ENCODE data around the gene CALN1. TPM values are rescaled to one million over a fixed set of nuclear protein-coding genes. Genes with fewer than 3 reads are reported as not detected.

Gene CALN1
- total and polyA plus RNA-seq, 9 donors: under 0.01 to 0.18 (median 0.13) TPM; not detected in 2

- TF ChIP-seq EP300 (IDR thresholded peaks at IDR 0.05) (no peak), POLR2A (IDR thresholded peaks at IDR 0.05) (no peak), CTCF (IDR thresholded peaks at IDR 0.05) (no peak)
Measured at GRCh38 chr7:72118366-72118765, 293.8 kb downstream of the CALN1 start.

DNA sequence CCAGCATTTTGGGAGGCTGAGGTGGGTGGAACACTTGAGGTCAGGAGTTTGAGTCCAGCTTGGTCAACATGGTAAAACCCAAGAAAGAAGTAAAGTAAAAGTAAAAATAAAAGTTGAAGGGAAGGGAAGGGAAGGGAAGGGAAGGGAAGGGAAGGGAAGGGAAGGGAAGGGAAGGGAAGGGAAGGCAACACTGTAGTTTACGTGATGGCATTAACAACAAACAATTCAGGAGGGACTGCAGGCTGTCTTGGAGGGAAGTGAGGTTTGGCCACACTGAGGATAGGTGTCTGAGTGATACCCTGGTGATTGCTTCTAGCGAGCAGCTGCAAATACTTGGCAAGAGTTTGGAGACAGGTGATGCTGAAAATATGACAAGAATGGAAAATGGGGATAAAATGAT is 298.0 kb downstream of the CALN1 start:
- Histone ChIP-seq H3K27ac (no peak overlapping the region), H3K4me3 (no peak overlapping the region), H3K27me3 (no peaks in the 10 kb centered on the region), H3K4me1 (ENCODE audit: insufficient read depth) (no peaks in the 10 kb centered on the region), H3K36me3 (no peaks in the 10 kb centered on the region), H3K9me3 (no peaks in the 10 kb centered on the region)
- TF ChIP-seq EP300 (IDR thresholded peaks at IDR 0.05) (no peak), CTCF (IDR thresholded peaks at IDR 0.05) (no peak), POLR2A (IDR thresholded peaks at IDR 0.05) (no peak)
- intact Hi-C loops (cut with DNase I): no loop called here
- 51 to 85% (median 67%) methylated on average over 2 of the region's 2 CpGs for WGBS, 3 donors
- DNase-seq: no peak

More at GRCh38 chr7:72118366-72118765, 293.8 kb downstream of the CALN1 start:
- DNase-seq: no peak
- peaks cover 0 to 4% of the 10 kb centered on the region in 2 donors for H3K9me3 ChIP-seq
- intact Hi-C loops (cut with DNase I): no loop called here
- no peak overlapping the region for H3K27ac ChIP-seq
- H3K27me3 ChIP-seq: no peaks in the 10 kb centered on the region
- 72 to 89% (median 78%) methylated on average over 3 of the region's 3 CpGs for WGBS, 3 donors
- H3K4me3 ChIP-seq: no peak overlapping the region
- H3K36me3 ChIP-seq: no peaks in the 10 kb centered on the region
- H3K4me1 ChIP-seq (ENCODE audit: insufficient read depth): no peaks in the 10 kb centered on the region

- no peak for DNase-seq
- no peaks in the 10 kb centered on the region for H3K4me1 ChIP-seq (ENCODE audit: insufficient read depth)
- no peak overlapping the region for H3K4me3 ChIP-seq
- no peaks in the 10 kb centered on the region for H3K27me3 ChIP-seq
- WGBS, 3 donors: 33 to 43% (median 38%) methylated on average over 5 of the region's 5 CpGs
- H3K36me3 ChIP-seq: no peaks in the 10 kb centered on the region
- intact Hi-C loops (cut with DNase I): no loop called here
- H3K27ac ChIP-seq: no peak overlapping the region
- no peaks in the 10 kb centered on the region for H3K9me3 ChIP-seq
- TF ChIP-seq CTCF (IDR thresholded peaks at IDR 0.05) (no peak), POLR2A (IDR thresholded peaks at IDR 0.05) (no peak), EP300 (IDR thresholded peaks at IDR 0.05) (no peak)
Measured at GRCh38 chr7:72112992-72113391, 299.1 kb downstream of the CALN1 start.

DNA sequence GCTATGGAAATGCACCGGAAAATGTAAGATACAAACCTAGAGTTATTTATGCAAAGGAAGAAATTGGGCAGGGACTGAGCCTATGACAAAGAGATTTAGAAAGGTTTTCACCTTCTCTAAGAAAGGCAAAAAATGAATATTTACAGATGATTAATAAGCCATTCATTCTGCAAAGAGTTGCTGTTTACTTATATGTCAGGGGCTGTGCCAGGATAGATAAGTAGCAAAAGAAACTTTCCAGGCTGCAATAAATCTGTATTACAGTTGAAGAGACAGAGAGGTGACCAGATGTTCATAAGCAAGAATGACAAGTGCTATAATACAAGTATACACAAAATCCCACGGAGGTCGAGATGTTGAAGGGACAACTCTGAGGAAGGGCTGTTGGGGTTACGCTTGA is 299.6 kb downstream of the CALN1 start:
- WGBS, 3 donors: 35 to 58% (median 41%) methylated on average over 4 of the region's 4 CpGs
- H3K36me3 ChIP-seq: no peaks in the 10 kb centered on the region
- H3K9me3 ChIP-seq: no peaks in the 10 kb centered on the region
- DNase-seq: no peak
- no peak overlapping the region for H3K27ac ChIP-seq
- no peaks in the 10 kb centered on the region for H3K27me3 ChIP-seq
- intact Hi-C loops (cut with DNase I): no loop called here
- TF ChIP-seq CTCF (IDR thresholded peaks at IDR 0.05): no peak
- TF ChIP-seq EP300 (IDR thresholded peaks at IDR 0.05): no peak
- TF ChIP-seq POLR2A (IDR thresholded peaks at IDR 0.05): no peak
- no peaks in the 10 kb centered on the region for H3K4me1 ChIP-seq (ENCODE audit: insufficient read depth)
- no peak overlapping the region for H3K4me3 ChIP-seq

All from ovary (tissue), 9 donors.